ENCODE data around the gene ABHD17A. TPM values are rescaled to one million over a fixed set of nuclear protein-coding genes. Genes with fewer than 3 reads are reported as not detected.

Gene ABHD17A
- total RNA-seq, 1 donor from 2014 or later: 86.4 TPM

GRCh38 chr19:1864480-1865171 is 20.7 kb downstream of the ABHD17A start:
- no peak for DNase-seq (ENCODE audit: low spot score)

- DNase-seq (ENCODE audit: low spot score): peak; percentile 96
Measured at GRCh38 chr19:1863638-1864479, 21.4 kb downstream of the ABHD17A start.

- no peak for DNase-seq (ENCODE audit: low spot score)
Measured at GRCh38 chr19:1863328-1863637, 22.0 kb downstream of the ABHD17A start, which contains the start of gene KLF16. Gene KLF16 (minus strand): TSS chr19:1863579. CDS start chr19:1863497, 82 bp downstream.

GRCh38 chr19:1862424-1863327 is 22.6 kb downstream of the ABHD17A start:
- DNase-seq (ENCODE audit: low spot score): no peak

GRCh38 chr19:1862068-1862423 is 23.2 kb downstream of the ABHD17A start:
- DNase-seq (ENCODE audit: low spot score): no peak

- no peak for DNase-seq (ENCODE audit: low spot score)
Measured at GRCh38 chr19:1861599-1862031, 23.7 kb downstream of the ABHD17A start.

GRCh38 chr19:1860821-1861598 is 24.3 kb downstream of the ABHD17A start:
- no peak for DNase-seq (ENCODE audit: low spot score)

- peak; percentile 93 for DNase-seq (ENCODE audit: low spot score)
Measured at GRCh38 chr19:1860042-1860775, 25.1 kb downstream of the ABHD17A start.

GRCh38 chr19:1859331-1859781 is 25.9 kb downstream of the ABHD17A start:
- DNase-seq (ENCODE audit: low spot score): no peak

- DNase-seq (ENCODE audit: low spot score): no peak
Measured at GRCh38 chr19:1858412-1859081, 26.7 kb downstream of the ABHD17A start.

- DNase-seq (ENCODE audit: low spot score): no peak
Measured at GRCh38 chr19:1857648-1858326, 27.5 kb downstream of the ABHD17A start.

GRCh38 chr19:1856698-1857603 is 28.3 kb downstream of the ABHD17A start:
- peak; percentile 79 for DNase-seq (ENCODE audit: low spot score)

GRCh38 chr19:1856345-1856697 is 29.0 kb downstream of the ABHD17A start:
- DNase-seq (ENCODE audit: low spot score): no peak

- no peak for DNase-seq (ENCODE audit: low spot score)
Measured at GRCh38 chr19:1855828-1856255, 29.5 kb downstream of the ABHD17A start.

GRCh38 chr19:1855040-1855827 is 30.1 kb downstream of the ABHD17A start:
- DNase-seq (ENCODE audit: low spot score): peak; percentile 94

- DNase-seq (ENCODE audit: low spot score): no peak
Measured at GRCh38 chr19:1854542-1855039, 30.7 kb downstream of the ABHD17A start.

GRCh38 chr19:1854039-1854541 is 31.2 kb downstream of the ABHD17A start:
- DNase-seq (ENCODE audit: low spot score): no peak

Measured in umbilical cord (tissue), 2 donors.